HG02884 (cell line): Measurements from ENCODE around the gene MMP15.
"Not testable (repeated sequence)": the region's sequence is repeated elsewhere in the genome, so short reads cannot be mapped to it uniquely, and the experiment has no call there.

Experiments used
- ATAC-seq: cut with Tn5 transposase; IDR thresholded peaks from one replicate; pipeline ENCODE4 v1.9.1; 2021; ENCODE audit warnings: mild to moderate bottlenecking, moderate library complexity; ENCODE audit not compliant: unreplicated experiment

MMP15 gene

DNA sequence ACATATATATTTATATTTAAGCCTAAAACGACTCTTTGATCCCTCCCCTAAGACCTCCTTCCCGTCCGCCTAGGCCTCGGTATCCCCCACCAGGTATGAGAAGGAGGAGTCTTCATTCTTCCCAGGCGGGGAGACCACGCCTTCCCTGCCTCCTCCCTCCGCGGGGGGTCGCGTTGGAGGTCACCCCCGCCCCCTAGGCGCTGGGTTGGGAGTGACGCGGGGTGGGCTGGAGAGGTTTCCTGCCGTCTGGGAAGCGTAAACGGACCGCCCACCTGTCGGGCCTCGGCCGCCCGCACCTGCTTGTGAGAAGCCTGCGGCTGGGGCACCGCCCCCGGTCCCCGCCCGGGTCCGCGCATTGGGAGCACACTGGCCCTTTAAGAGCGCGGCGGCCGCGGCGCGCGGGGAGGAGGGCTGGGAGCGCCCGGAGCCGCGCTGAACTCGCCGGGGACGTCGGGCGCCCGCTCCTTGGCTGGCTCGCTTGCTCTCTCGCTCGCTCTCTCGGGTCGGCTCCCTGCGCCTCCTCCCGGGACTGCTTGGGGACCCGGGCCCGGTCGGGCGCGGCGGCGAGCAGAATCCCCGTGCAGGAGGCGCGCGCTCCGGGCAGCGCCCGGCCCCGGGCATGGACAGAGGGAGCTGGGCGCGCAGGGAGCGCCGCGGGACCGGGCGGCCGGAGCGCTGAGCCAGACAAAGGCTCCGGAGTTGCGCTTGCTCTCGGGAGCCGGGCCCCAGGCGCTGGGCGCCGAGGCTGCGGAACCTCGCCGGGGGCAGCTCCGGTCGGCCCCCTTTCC, at the start of gene MMP15:
Gene MMP15, plus strand, starts transcription at position 404 of the 788 bp plus-strand sequence. CDS start 597 bp downstream, outside the sequence.
- peak; percentile 51 for ATAC-seq

DNA sequence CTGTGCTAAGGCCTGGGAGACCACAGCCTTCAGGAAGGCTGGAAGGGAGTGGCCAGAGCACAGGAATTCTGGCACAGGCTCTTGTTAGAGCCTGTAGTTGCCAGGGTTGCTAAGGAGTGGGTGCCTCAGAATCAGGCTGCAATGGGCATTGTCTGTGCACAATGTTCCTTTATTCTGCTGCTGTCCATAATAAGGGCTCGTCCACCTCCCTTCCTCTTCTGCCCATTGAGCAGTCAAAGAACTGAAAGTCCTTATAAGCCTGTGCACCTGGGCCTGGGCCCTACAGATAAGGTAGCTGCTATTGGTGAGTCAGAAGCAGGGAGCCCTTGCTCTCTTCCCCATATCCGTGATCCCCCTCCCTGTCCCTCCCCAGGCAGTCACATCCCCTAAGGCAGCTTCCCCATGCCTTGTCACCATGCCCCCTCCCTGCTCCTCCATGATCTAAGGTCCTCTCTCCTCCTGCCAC, 49.2 kb upstream of the MMP15 start:
- ATAC-seq, result no peak

DNA sequence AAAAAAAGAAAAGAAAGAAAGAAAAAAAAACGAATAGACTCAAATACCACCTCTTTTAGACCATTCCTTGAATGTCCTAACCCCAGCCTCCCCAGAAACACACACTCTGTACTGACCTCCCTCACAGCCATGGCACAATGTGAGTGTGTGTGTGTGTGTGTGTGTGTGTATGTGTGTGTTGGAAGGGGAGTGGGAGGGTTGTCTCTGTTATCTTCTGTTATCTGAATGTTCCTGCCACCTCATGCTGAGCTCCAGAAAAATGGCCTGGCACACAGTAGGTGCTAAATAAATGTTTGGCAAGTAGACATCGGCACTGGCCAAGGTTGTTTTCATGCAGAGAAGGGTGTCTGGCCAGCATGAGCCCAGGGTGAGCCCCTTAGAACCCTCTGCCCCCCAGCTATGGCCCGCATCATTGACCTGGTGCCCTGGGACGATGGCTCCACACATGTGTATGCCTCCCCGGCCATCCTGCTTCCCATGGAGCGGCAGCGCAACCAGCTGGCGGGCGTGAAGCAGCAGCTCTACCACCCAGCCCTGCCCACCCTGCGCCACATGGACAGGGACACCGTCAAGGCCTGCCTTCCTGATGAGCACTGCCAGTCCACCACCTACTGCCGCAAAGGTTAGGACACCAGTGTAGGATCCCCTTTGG, 48.0 kb upstream of the MMP15 start:
- ATAC-seq, result no peak

DNA sequence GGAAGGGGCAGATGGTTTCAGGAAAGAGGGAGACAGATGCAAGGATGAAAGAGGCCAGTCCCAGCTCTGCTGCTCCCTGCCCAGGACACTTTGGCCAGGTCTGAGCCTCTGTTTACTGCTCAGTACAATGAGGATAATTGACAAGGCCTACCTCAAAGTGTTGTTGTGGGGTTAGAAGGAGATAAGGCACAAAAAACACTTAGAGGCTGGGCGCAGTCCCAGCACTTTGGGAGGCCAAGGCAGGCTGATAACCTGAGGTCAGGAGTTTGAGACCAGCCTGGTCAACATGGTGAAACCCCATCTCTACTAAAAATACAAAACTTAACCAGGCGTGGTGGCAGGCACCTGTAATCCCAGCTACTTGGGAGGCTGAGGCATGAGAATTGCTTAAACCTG, 47.5 kb upstream of the MMP15 start:
- ATAC-seq, result not testable (repeated sequence)

- ATAC-seq, result no peak
These were observed 46.5 kb upstream of the MMP15 start for GRCh38 chr16:57979006-57979585.

DNA sequence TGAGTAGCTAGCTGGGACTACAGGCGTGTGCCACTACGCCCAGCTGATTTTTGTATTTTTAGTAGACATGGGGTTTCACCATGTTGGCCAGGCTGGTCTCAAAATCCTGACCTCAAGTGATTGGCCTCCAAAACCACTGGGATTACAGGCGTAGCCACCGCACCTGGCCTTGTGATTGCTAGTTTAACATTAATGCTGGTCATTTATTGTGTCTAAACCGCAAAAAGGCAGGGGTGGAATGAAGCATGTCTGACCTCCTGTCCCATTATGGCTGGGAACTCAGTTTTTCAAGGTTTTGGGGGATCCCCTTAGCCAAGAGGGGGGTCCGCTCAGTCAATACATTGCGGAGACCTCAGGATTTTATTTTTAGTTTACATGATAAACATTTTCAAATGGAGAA, 43.9 kb upstream of the MMP15 start:
- no peak for ATAC-seq

GRCh38 chr16:57982385-57982784, 43.2 kb upstream of the MMP15 start:
- no peak for ATAC-seq

DNA sequence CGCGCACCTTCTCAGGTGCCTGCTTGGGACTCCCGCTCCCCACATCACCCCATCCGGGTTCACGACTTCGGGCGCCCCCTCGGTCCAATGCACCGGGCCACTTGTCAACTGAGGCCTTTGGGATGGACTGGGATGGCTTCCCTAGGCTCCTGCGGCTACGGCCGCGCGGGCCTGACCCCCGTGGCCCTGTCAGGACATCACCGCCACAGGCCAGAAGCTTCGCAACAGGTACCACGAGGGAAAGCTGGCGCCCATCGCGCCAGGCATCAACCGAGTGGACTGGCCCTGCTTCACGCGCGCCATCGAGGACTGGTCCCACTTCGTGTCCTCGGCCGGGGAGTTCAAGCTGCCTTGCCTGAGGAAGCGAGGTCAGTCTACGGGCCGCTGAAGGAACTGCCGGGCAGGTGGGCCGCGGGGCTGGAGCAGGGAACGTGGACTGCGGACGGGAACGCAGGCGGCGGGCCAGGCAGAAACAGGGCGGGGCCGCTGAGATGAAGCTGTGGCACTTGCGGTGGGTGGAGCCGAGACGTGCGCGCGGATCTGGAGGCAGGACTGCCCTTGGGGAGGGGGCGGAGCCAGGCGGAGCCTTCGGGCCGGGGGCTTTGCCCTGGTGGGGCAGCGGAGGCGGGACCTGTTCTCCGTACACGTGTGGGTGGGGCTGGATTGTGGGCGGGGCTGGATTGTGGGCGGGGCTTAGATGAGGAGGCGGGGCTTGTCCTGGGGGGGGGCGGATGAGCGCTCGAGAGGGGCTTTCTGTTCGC, 40.9 kb upstream of the MMP15 start:
- peak; percentile 79 for ATAC-seq

DNA sequence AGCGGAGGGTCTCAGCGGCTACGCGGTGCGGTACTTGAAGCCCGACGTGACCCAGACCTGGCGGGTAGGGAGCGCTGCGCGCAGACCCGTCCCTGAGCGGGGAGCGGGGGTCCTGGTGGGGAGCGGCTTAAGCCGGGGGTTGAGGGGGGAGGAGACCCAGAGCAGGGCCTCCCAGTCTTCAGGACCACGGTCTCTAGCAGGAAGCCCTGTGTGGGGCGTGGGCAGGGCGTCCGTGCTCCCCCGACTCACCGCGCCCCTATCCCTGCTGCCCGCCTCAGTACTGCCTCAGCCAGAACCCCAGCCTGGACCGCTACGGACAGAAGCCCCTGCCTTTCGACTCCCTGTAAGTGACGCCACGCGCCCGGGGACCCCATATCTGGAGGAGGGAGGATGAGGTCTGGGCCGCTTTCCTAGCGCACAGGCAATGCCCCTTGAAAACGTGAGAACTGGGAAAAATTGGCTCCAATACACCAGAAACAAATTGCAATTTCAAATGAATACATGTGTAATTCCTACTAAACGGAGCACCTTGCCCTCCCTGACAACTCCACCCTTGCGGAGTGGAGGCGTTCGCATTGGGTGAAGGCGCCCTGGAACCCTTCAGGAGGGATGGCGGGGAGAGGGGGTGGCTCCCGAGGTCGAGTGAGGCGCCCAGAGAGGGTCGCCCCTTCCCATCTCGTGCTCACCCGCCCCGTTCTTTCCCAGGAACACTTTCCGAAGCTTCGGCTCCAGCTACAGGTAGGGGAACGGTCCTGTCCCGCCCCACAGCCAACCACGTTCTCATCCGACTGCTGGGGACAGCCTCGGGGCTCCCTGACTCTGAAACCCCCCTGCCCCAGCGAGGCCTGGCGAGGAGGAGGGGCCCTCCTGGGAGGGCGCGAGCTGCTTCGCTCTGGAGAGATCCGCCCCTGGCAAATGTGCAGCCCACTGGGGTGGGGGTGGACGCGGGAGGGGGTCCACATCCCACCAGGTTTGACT, 40.1 kb upstream of the MMP15 start:
- ATAC-seq, result no peak

DNA sequence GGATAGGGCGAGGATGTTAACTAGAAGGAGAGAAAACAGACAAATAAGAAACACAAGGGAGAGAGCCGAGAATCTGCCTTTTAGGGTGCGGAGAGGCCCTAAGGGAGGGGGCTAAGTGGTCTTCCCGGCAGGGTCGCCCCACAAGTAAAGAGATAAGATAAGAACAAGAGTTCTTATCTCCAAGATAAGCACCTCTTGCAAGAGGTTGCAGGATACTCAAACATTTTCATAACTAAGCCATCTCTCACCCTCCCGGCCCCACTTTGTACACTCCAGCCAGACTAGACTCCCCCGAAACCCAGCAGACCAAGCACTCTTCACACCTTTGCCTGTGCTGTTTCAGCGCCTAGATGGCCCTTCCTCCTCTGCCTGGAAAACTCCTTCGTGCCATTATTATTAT, 39.4 kb upstream of the MMP15 start:
- no peak for ATAC-seq

GRCh38 chr16:57987441-57988177, 37.9 kb upstream of the MMP15 start:
- no peak for ATAC-seq

DNA sequence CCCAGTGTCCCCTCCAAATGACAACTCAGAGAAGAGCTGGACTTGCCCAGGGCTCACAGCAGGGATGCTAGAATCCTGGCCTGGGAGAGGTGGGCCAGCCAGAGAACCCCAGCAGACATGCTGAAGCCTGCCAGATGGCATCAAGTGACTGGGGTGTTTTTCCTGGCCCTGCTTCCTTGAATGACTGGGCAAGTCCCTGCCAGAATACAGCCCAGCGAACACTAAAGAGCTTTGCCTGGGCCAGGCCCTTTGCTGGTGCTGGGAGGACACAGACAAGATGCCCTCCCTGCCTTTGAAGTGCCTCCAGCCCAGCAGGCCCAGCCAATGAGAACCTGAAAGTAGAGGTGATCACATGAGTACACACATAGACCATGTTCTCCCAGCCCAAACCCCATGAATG, 36.6 kb upstream of the MMP15 start:
- no peak for ATAC-seq

- ATAC-seq, result no peak
These were observed 33.9 kb upstream of the MMP15 start for GRCh38 chr16:57991551-57992059.

- no peak for ATAC-seq
These were observed 33.5 kb upstream of the MMP15 start for GRCh38 chr16:57992084-57992483.

DNA sequence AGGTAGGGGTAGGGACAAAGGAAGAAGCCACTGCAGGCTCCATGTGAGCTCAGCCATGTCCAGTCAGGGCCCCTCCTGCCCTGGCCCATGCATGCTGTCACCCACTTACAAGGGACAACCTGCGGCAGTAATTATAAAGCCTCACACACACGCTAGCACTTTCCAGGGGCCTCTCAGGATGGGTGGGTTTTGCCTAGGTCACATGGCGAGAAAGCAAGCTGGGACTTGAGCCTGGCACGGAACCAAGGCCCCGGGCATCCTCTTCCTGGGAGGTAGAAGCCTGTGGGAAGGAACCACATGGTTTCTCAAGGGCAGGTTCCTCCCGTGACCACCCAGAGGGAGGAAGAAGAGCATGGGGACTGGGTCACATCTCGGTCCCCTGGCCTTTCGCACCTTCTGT, 32.1 kb upstream of the MMP15 start:
- ATAC-seq, result no peak

DNA sequence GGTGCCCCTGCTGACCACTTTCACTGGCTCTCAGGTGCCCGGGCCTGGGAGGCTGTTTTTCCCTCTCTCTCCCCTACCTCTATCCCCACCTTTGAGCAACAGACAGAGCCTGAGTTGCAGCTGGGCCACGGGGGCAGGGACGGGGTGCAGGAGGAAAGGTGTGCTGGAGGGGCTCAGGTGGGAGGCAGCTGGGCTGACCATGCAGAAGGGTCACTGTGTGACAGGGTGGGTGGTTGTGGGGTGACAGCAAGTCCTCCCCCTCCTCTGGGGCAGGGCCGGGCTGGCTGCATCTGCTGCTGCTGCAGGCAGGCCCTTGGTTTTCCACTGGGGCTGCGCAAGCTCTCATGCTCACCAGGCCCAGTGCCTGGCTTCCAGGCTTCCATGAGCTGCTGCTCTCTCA, 31.7 kb upstream of the MMP15 start:
- no peak for ATAC-seq

DNA sequence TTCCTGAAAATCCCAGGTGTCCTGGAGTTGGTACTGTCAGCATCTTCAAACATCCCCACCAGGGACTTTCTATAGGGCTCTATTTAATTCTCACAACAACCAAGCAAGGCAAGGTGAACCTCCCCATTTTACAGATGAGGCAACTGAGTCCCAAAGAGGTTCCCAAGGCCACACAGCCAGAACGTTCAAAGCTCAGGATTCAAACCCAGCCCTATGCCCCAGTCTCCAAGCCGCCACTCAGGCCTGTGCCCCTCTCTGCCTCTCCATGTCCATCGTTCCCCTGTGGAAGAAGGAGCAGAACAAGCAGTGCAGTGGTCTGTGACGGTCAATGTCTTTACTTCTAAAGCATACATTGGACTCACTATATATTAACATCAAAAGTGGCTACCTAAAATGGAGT, 31.2 kb upstream of the MMP15 start:
- ATAC-seq, result no peak

GRCh38 chr16:57994778-57995177, 30.8 kb upstream of the MMP15 start:
- ATAC-seq, result peak; percentile 72

GRCh38 chr16:57995721-57996405, 29.7 kb upstream of the MMP15 start:
- no peak for ATAC-seq
